OCI-LY7 (cell line): ENCODE data around the gene OR5M10. TPM values are rescaled to one million over a fixed set of nuclear protein-coding genes. Genes with fewer than 3 reads are reported as not detected.
"Not testable (repeated sequence)": the region's sequence is repeated elsewhere in the genome, so short reads cannot be mapped to it uniquely, and the experiment has no call there.

Experiments
- BruUV-seq: library from RNA; stranded (reverse); fragments of 400-500 nt; replicated peaks from 2 replicates; lab custom pipeline; 2021; lab: Mats Ljungman, UMichigan
- CTCF ChIA-PET: fragments of 300-600 bp; sonication (Branson Sonifier 250); formaldehyde crosslinking; loops from one replicate; lab custom pipeline; 2022; ENCODE audit warnings: antibody characterized with exemption; ENCODE audit not compliant: unreplicated experiment; lab: Charles Lee
- POLR2A ChIA-PET: fragments of 300-600 bp; sonication (Branson Sonifier 250); formaldehyde crosslinking; loops from one replicate; lab custom pipeline; 2022; ENCODE audit warnings: antibody characterized with exemption; lab: Charles Lee
- DNase-seq: peaks from one replicate; pipeline ENCODE4 v3.0.0-alpha.2; 2015; ENCODE audit warnings: low spot score
- H2AFZ ChIP-seq: fragments of 200-600 bp; sonication (generic), shearing (Covaris generic); 2 replicates; pipeline ENCODE4 v1.6.1; 2014; ENCODE audit warnings: mild to moderate bottlenecking, antibody characterized with exemption, low read length, moderate library complexity
- H3K27ac ChIP-seq: fragments of 200-600 bp; sonication (generic); 2 replicates; pipeline ENCODE4 v1.5.1; 2014; ENCODE audit warnings: mixed run types, low read depth, mild to moderate bottlenecking, moderate library complexity, low read length, inconsistent platforms; ENCODE audit not compliant: poor library complexity, severe bottlenecking
- H3K36me3 ChIP-seq: fragments of 200-600 bp; sonication (generic); 2 replicates; pipeline ENCODE4 v1.6.1; 2014; ENCODE audit warnings: mild to moderate bottlenecking, antibody characterized with exemption, low read length, moderate library complexity, mixed read lengths; ENCODE audit not compliant: insufficient read depth
- H3K4me1 ChIP-seq: fragments of 200-600 bp; sonication (generic); 2 replicates; pipeline ENCODE4 v1.5.1; 2014; ENCODE audit warnings: mild to moderate bottlenecking, low read length; ENCODE audit not compliant: insufficient read depth, poor library complexity, severe bottlenecking
- H3K4me2 ChIP-seq: fragments of 200-600 bp; sonication (generic); 2 replicates; pipeline ENCODE4 v1.6.1; 2014; ENCODE audit warnings: mild to moderate bottlenecking, low read length
- H3K4me3 ChIP-seq: fragments of 200-600 bp; sonication (generic); 2 replicates; pipeline ENCODE4 v1.5.1; 2014; ENCODE audit warnings: mild to moderate bottlenecking, low read depth, low read length; ENCODE audit not compliant: poor library complexity, severe bottlenecking
- H3K79me2 ChIP-seq: fragments of 200-600 bp; sonication (generic); 2 replicates; pipeline ENCODE4 v1.6.1; 2016; ENCODE audit warnings: low read depth, mild to moderate bottlenecking, low read length, moderate library complexity, mixed read lengths; ENCODE audit not compliant: insufficient read depth
- H3K9me2 ChIP-seq: fragments of 200-600 bp; sonication (generic); 2 replicates; pipeline ENCODE4 v1.6.1; 2016; ENCODE audit warnings: mild to moderate bottlenecking, low read length, mixed read lengths; ENCODE audit not compliant: insufficient read depth
- H3K9me3 ChIP-seq: fragments of 200-600 bp; sonication (generic); 2 replicates; pipeline ENCODE4 v1.6.1; 2014; ENCODE audit warnings: mild to moderate bottlenecking, mixed run types, low read length, mixed read lengths
- H4K20me1 ChIP-seq: fragments of 200-600 bp; sonication (generic); 2 replicates; pipeline ENCODE4 v1.6.1; 2014; ENCODE audit warnings: mild to moderate bottlenecking, antibody characterized with exemption, low read length, moderate library complexity, mixed read lengths; ENCODE audit not compliant: insufficient read depth
- CTCF ChIP-seq: fragments of 200-600 bp; sonication (generic); conservative IDR thresholded peaks from 2 replicates; pipeline ENCODE4 v1.5.1; 2014; ENCODE audit warnings: mild to moderate bottlenecking, antibody characterized with exemption, low read length, moderate library complexity, mixed read lengths
- EZH2phosphoT487 ChIP-seq: fragments of 200-600 bp; sonication (generic); IDR thresholded peaks from 2 replicates; pipeline ENCODE4 v1.6.1; 2018; ENCODE audit warnings: low read depth, borderline replicate concordance, mild to moderate bottlenecking, mixed run types, antibody characterized with exemption, low read length, moderate library complexity, mixed read lengths
- intact Hi-C: fragments of 100-400 bp; cut with micrococcal nuclease; formaldehyde crosslinking; loops from one replicate; pipeline ENCODE4 v1.10.0; 2022; ENCODE audit not compliant: unreplicated experiment
- total RNA-seq, 2 experiments: library from RNA; depleted of rRNA in 1 of 2; stranded (reverse); fragments of >200 nt in 1 of 2; shearing (Covaris generic) in 1 of 2; gene quantifications; 2 replicates each; pipeline ENCODE4 v1.2.3, GENCODE V29; 2014 to 2022

Gene OR5M10
- total RNA-seq, 2 experiments from 2014 or later, result not detected

- Histone ChIP-seq H3K4me3 (no peak overlapping the region), H3K4me1 (no peaks in the 10 kb centered on the region), H3K27ac (no peak overlapping the region), H3K36me3 (no peaks in the 10 kb centered on the region), H4K20me1 (no peaks in the 10 kb centered on the region), H2AFZ (no peak overlapping the region), H3K9me2 (no peaks in the 10 kb centered on the region), H3K4me2 (no peak overlapping the region), H3K9me3 (no peaks in the 10 kb centered on the region), H3K79me2 (no peaks in the 10 kb centered on the region)
- BruUV-seq, result no TSS peak
- CTCF ChIA-PET, result no interaction called here
- TF ChIP-seq EZH2phosphoT487 (no peak), CTCF (no peak)
- no peak for DNase-seq
- POLR2A ChIA-PET, result no interaction called here
- intact Hi-C loops, result no loop called here
Measured at GRCh38 chr11:56611174-56611573, 33.7 kb upstream of the OR5M10 start.

- BruUV-seq, CTCF ChIA-PET: not testable (repeated sequence)
Measured at GRCh38 chr11:56592088-56592717, 14.7 kb upstream of the OR5M10 start.

GRCh38 chr11:56558574-56558973 lies 18.9 kb downstream of the OR5M10 start:
- CTCF ChIA-PET, result no interaction called here

More at GRCh38 chr11:56592088-56592717, 14.7 kb upstream of the OR5M10 start:
- H3K79me2 ChIP-seq, H3K9me3 ChIP-seq, H4K20me1 ChIP-seq, H2AFZ ChIP-seq, DNase-seq, intact Hi-C loops, H3K4me3 ChIP-seq, H3K9me2 ChIP-seq, H3K4me2 ChIP-seq, H3K27ac ChIP-seq, POLR2A ChIA-PET, H3K36me3 ChIP-seq, H3K4me1 ChIP-seq: not testable (repeated sequence)

GRCh38 chr11:56554691-56555090 lies 22.8 kb downstream of the OR5M10 start:
- POLR2A ChIA-PET, H3K4me2 ChIP-seq, CTCF ChIA-PET, H3K9me3 ChIP-seq, H3K4me3 ChIP-seq, H4K20me1 ChIP-seq, BruUV-seq, H3K27ac ChIP-seq, H3K79me2 ChIP-seq, DNase-seq, H3K36me3 ChIP-seq, H3K4me1 ChIP-seq, H2AFZ ChIP-seq, intact Hi-C loops, H3K9me2 ChIP-seq: not testable (repeated sequence)

More at GRCh38 chr11:56558574-56558973, 18.9 kb downstream of the OR5M10 start:
- Histone ChIP-seq H3K4me2 (no peak overlapping the region), H4K20me1 (no peaks in the 10 kb centered on the region), H3K9me3 (no peaks in the 10 kb centered on the region), H3K79me2 (no peaks in the 10 kb centered on the region), H3K27ac (no peak overlapping the region), H3K9me2 (no peaks in the 10 kb centered on the region), H3K4me3 (no peak overlapping the region), H3K36me3 (no peaks in the 10 kb centered on the region), H2AFZ (no peak overlapping the region), H3K4me1 (no peaks in the 10 kb centered on the region)
- intact Hi-C loops, result no loop called here
- DNase-seq, result no peak
- TF ChIP-seq CTCF (no peak), EZH2phosphoT487 (no peak)
- POLR2A ChIA-PET, result no interaction called here
- no TSS peak for BruUV-seq
